ENCODE results near the gene TCAP. TPM values are rescaled to one million over a fixed set of nuclear protein-coding genes. Genes with fewer than 3 reads are reported as not detected.

The TCAP gene
- total RNA-seq, 1 experiment from 2014 or later = 0.54 TPM

DNA sequence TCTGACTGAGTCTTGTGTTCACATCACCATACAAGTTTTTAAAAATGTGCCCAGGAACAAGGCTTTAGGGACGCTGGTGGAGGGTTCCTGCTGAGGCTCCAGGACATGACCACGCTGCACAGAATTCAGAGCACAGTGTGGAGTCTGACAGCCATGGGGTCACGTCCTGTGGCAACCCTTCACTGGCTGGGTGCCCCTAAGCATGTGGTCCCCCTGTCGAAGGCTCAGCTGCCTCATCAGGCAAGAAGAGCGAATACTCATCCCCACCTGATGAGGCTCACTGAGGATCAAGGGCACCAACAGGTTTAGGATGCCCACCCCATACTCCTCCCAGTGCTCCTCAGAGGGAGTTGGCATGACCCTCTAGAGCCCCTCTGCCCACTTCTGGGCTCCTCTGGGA lies 9.0 kb downstream of the TCAP start:
- no peaks in the 10 kb centered on the region for H3K27me3 ChIP-seq (replicated peaks; ENCODE audit: insufficient read depth, low read depth, low read length, poor library complexity)
- intact Hi-C loops (cut with micrococcal nuclease; ENCODE audit: unreplicated experiment) = no loop called here
- no peak overlapping the region for H3K27ac ChIP-seq (ENCODE audit: low read depth, low read length, poor library complexity, severe bottlenecking)
- no peak overlapping the region for H3K4me3 ChIP-seq (ENCODE audit: low read depth, low read length, poor library complexity, severe bottlenecking)
- TF ChIP-seq, protein P1, sequence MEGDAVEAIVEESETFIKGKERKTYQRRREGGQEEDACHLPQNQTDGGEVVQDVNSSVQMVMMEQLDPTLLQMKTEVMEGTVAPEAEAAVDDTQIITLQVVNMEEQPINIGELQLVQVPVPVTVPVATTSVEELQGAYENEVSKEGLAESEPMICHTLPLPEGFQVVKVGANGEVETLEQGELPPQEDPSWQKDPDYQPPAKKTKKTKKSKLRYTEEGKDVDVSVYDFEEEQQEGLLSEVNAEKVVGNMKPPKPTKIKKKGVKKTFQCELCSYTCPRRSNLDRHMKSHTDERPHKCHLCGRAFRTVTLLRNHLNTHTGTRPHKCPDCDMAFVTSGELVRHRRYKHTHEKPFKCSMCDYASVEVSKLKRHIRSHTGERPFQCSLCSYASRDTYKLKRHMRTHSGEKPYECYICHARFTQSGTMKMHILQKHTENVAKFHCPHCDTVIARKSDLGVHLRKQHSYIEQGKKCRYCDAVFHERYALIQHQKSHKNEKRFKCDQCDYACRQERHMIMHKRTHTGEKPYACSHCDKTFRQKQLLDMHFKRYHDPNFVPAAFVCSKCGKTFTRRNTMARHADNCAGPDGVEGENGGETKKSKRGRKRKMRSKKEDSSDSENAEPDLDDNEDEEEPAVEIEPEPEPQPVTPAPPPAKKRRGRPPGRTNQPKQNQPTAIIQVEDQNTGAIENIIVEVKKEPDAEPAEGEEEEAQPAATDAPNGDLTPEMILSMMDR (conservative IDR thresholded peaks at IDR 0.05; ENCODE audit: low read depth, low read length) = no peak
- no peak for TF ChIP-seq EZH2 (IDR thresholded peaks at IDR 0.05; ENCODE audit: borderline replicate concordance, low read depth, low read length, poor library complexity, severe bottlenecking)
- H3K36me3 ChIP-seq (ENCODE audit: insufficient read depth, low read length, poor library complexity, severe bottlenecking) = no peaks in the 10 kb centered on the region
- ChIA-PET CTCF (no interaction called here), POLR2A (ENCODE audit: low non-redundant PET) (no interaction called here)
- H3K9me3 ChIP-seq (ENCODE audit: low read depth, low read length, poor library complexity, severe bottlenecking) = no peaks in the 10 kb centered on the region
- H3K4me1 ChIP-seq (ENCODE audit: insufficient read depth, low read length, poor library complexity, severe bottlenecking) = no peaks in the 10 kb centered on the region
- DNase-seq (ENCODE audit: low spot score) = no peak
- no TSS peak for BruUV-seq (replicated peaks)

DNA sequence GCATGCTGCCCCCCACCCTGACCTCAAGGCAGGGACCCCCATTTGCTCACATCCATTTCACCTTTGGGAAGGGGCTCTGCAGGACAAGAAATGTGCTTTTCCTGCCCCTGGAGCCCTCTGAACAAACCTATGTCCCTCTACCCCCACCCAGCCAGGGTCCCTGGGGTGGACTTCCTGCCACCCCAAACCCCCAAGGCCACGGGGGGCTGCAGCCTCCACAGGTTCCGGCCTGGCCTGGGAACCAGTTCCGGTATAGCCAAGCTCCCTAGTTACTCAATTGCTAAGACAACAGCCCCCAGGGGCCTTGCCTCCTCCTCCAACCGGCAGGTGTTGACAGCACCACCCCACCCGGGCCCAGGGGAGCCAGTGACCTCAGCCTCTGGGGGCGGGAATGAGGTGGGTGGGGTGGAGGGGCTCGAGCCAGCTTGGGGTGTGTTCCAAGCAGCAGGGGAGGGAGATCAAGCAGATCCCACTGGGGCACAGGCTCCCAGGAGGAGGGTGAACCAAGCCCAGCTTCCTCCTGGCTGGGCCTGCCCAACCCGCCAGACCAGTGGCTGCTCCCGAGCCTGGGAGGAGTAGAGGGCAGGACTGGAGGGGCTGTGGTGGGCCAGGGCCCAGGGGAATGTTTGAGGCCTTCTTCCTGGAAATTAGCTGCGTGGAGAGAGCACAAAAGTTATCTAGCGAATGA lies 9.7 kb downstream of the TCAP start:
- Histone ChIP-seq H3K4me1 (ENCODE audit: insufficient read depth, low read length, poor library complexity, severe bottlenecking) (no peaks in the 10 kb centered on the region), H3K9me3 (ENCODE audit: low read depth, low read length, poor library complexity, severe bottlenecking) (no peaks in the 10 kb centered on the region), H3K4me3 (ENCODE audit: low read depth, low read length, poor library complexity, severe bottlenecking) (no peak overlapping the region), H3K27me3 (replicated peaks; ENCODE audit: insufficient read depth, low read depth, low read length, poor library complexity) (no peaks in the 10 kb centered on the region), H3K36me3 (ENCODE audit: insufficient read depth, low read length, poor library complexity, severe bottlenecking) (no peaks in the 10 kb centered on the region), H3K27ac (ENCODE audit: low read depth, low read length, poor library complexity, severe bottlenecking) (no peak overlapping the region)
- BruUV-seq (replicated peaks) = no TSS peak
- intact Hi-C loops (cut with micrococcal nuclease; ENCODE audit: unreplicated experiment) = no loop called here
- no peak for DNase-seq (ENCODE audit: low spot score)
- CTCF ChIA-PET = no interaction called here
- POLR2A ChIA-PET (ENCODE audit: low non-redundant PET) = no interaction called here
- no peak for TF ChIP-seq EZH2 (IDR thresholded peaks at IDR 0.05; ENCODE audit: borderline replicate concordance, low read depth, low read length, poor library complexity, severe bottlenecking)
- TF ChIP-seq, protein P1 (conservative IDR thresholded peaks at IDR 0.05; ENCODE audit: low read depth, low read length) = no peak

DNA sequence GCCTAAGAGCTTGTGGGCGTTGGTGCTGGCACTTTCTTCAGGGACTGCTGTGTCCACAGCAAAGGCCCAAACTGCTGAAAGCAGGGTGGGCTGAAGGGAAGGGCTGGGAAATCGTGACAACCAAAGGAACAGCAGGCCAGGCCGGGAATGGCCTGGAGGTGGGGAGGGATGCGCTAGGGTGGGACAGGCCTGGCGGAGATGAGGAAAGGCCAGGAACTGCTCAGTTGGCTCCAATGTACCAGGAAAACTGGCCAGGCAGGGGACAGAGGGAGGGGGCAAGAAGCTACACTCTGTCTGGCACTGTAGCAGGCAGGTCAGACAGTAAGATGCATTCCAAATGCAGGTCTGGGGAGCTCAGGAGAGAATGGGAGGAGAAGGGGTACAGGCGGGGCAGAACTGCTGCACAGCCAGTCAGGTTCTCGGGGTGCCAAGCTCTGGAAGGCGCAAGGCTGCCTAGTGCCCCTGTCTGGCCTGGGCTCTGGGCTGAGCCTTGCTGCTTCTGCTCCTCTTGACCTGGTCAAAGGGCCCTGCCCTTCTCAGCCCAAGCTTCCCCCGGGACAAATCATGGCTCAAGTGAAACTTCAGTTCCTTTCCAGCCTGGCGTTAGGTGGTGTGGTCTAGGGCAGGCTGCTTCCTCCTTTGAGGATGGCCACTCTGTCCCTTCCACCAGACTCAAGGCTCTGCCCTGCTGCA lies 10.4 kb downstream of the TCAP start:
- CTCF ChIA-PET = no interaction called here
- intact Hi-C loops (cut with micrococcal nuclease; ENCODE audit: unreplicated experiment) = no loop called here
- H3K36me3 ChIP-seq (ENCODE audit: insufficient read depth, low read length, poor library complexity, severe bottlenecking) = no peaks in the 10 kb centered on the region
- BruUV-seq (replicated peaks) = no TSS peak
- no peaks in the 10 kb centered on the region for H3K27me3 ChIP-seq (replicated peaks; ENCODE audit: insufficient read depth, low read depth, low read length, poor library complexity)
- no peak overlapping the region for H3K27ac ChIP-seq (ENCODE audit: low read depth, low read length, poor library complexity, severe bottlenecking)
- H3K4me1 ChIP-seq (ENCODE audit: insufficient read depth, low read length, poor library complexity, severe bottlenecking) = no peaks in the 10 kb centered on the region
- POLR2A ChIA-PET (ENCODE audit: low non-redundant PET) = no interaction called here
- no peak for TF ChIP-seq EZH2 (IDR thresholded peaks at IDR 0.05; ENCODE audit: borderline replicate concordance, low read depth, low read length, poor library complexity, severe bottlenecking)
- TF ChIP-seq, protein P1 (conservative IDR thresholded peaks at IDR 0.05; ENCODE audit: low read depth, low read length) = no peak
- H3K9me3 ChIP-seq (ENCODE audit: low read depth, low read length, poor library complexity, severe bottlenecking) = no peaks in the 10 kb centered on the region
- DNase-seq (ENCODE audit: low spot score) = no peak
- H3K4me3 ChIP-seq (ENCODE audit: low read depth, low read length, poor library complexity, severe bottlenecking) = no peak overlapping the region
